Tibial artery (tissue), 4 donors: ENCODE measurements around the gene ATG4C.

Experiments used
- DNase-seq, 2 donors: peaks; one replicate each; pipeline ENCODE4 v3.0.0-alpha.2; 2019
- H3K27ac ChIP-seq, 2 donors: fragments of 200-600 bp; sonication (generic) in 1 of 2; 1 replicate in 1 of 2; 2 replicates in 1 of 2; pipeline ENCODE4 v1.5.1; 2018 to 2019; ENCODE audit warnings: mild to moderate bottlenecking in 1 of 2
- H3K27me3 ChIP-seq, 2 donors: fragments of 200-600 bp; sonication (generic) in 1 of 2; one replicate each; pipeline versions ENCODE4 v1.5.1 to v1.6.0; 2016 to 2019
- H3K36me3 ChIP-seq, 3 donors: fragments of 200-600 bp; sonication (generic) in 2 of 3; one replicate each; pipeline ENCODE4 v1.5.1; 2016 to 2019; ENCODE audit warnings: mild to moderate bottlenecking in 2 of 3
- H3K4me1 ChIP-seq, 4 donors: fragments of 200-600 bp; sonication (generic) in 2 of 4; 1 replicate in 3 of 4; 2 replicates in 1 of 4; pipeline ENCODE4 v1.5.1; 2016 to 2019
- H3K4me3 ChIP-seq, 2 donors: fragments of 200-600 bp; sonication (generic) in 1 of 2; 1 replicate in 1 of 2; 2 replicates in 1 of 2; pipeline ENCODE4 v1.5.1; 2018 to 2019; ENCODE audit warnings: mild to moderate bottlenecking in 2 of 2
- H3K9me3 ChIP-seq, 3 donors: fragments of 200-600 bp; sonication (generic) in 1 of 3; one replicate each; pipeline ENCODE4 v1.5.1; 2016 to 2019
- intact Hi-C: fragments of 100-400 bp; cut with DNase I; formaldehyde crosslinking; loops from one replicate; pipeline ENCODE4 v1.15.0; 2023; ENCODE audit warnings: low total_unique reads
- TF ChIP-seq, protein P1 (sequence below), 2 experiments: fragments of 200-600 bp in 1 of 2; fragments of 450-650 bp in 1 of 2; IDR thresholded peaks; one replicate each; pipeline ENCODE4 v1.5.1; 2017 to 2019; ENCODE audit warnings: antibody characterized with exemption in 2 of 2, mild to moderate bottlenecking in 1 of 2, moderate library complexity in 1 of 2

The ATG4C gene

GRCh38 chr1:62906428-62906886, 122.5 kb downstream of the ATG4C start:
- Histone ChIP-seq H3K9me3 (no peaks in the 10 kb centered on the region), H3K4me1 (no peaks in the 10 kb centered on the region), H3K27me3 (no peaks in the 10 kb centered on the region), H3K36me3 (no peaks in the 10 kb centered on the region), H3K4me3 (no peak overlapping the region), H3K27ac (no peak overlapping the region)
- TF ChIP-seq, protein P1, sequence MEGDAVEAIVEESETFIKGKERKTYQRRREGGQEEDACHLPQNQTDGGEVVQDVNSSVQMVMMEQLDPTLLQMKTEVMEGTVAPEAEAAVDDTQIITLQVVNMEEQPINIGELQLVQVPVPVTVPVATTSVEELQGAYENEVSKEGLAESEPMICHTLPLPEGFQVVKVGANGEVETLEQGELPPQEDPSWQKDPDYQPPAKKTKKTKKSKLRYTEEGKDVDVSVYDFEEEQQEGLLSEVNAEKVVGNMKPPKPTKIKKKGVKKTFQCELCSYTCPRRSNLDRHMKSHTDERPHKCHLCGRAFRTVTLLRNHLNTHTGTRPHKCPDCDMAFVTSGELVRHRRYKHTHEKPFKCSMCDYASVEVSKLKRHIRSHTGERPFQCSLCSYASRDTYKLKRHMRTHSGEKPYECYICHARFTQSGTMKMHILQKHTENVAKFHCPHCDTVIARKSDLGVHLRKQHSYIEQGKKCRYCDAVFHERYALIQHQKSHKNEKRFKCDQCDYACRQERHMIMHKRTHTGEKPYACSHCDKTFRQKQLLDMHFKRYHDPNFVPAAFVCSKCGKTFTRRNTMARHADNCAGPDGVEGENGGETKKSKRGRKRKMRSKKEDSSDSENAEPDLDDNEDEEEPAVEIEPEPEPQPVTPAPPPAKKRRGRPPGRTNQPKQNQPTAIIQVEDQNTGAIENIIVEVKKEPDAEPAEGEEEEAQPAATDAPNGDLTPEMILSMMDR (IDR thresholded peaks at IDR 0.05): no peak
- intact Hi-C loops: no loop called here
- DNase-seq: no peak

GRCh38 chr1:62908168-62908695, 124.3 kb downstream of the ATG4C start:
- TF ChIP-seq, protein P1 (IDR thresholded peaks at IDR 0.05): no peak
- no peak overlapping the region for H3K27ac ChIP-seq
- DNase-seq: no peak
- H3K4me3 ChIP-seq: no peak overlapping the region
- intact Hi-C loops: no loop called here
- H3K36me3 ChIP-seq: no peaks in the 10 kb centered on the region
- no peaks in the 10 kb centered on the region for H3K9me3 ChIP-seq
- H3K27me3 ChIP-seq: no peaks in the 10 kb centered on the region
- H3K4me1 ChIP-seq: no peaks in the 10 kb centered on the region

DNA sequence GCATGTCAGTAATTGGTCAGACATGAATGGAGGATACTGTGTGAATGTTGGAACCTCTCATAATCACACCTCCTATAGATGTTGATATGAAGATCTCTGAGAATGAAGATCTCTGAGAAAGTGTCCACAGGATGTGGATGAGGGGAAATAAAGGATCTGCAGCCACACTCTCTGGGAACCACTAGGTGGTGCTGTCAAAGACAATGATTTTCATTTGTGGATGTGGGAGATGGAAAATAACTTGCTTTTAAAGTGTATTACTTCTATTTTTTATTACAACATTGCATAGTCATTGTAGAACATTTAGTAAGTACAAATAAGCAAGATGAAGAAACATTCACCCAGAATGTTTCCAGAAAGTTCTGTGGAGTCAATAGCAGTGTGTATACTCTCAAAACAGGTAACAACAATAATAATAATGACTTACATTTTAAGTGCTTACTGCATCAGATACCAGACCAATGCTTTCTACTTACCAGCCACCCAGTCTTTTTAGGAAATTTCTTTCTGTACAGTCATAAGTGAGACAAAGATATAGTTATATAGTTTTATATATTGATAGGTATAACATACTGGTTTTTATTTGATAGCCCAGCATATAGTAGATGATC, 128.2 kb downstream of the ATG4C start:
- Histone ChIP-seq H3K36me3 (no peaks in the 10 kb centered on the region), H3K9me3 (no peaks in the 10 kb centered on the region), H3K27me3 (no peaks in the 10 kb centered on the region), H3K4me3 (no peak overlapping the region), H3K27ac (no peak overlapping the region), H3K4me1 (no peaks in the 10 kb centered on the region)
- no peak for DNase-seq
- TF ChIP-seq, protein P1 (IDR thresholded peaks at IDR 0.05): peak in 1 of 2 experiments; percentile 12
- intact Hi-C loops: no loop called here
